HG03196 (cell line): ENCODE measurements around the gene TEP1.
"Not testable (repeated sequence)": the region's sequence is repeated elsewhere in the genome, so short reads cannot be mapped to it uniquely, and the experiment has no call there.

ENCODE experiments used
- ATAC-seq: cut with Tn5 transposase; IDR thresholded peaks from one replicate; pipeline ENCODE4 v1.9.1; 2021; ENCODE audit not compliant: unreplicated experiment

TEP1 gene

GRCh38 chr14:20391505-20391904, 21.8 kb downstream of the TEP1 start:
- ATAC-seq: no peak

GRCh38 chr14:20388159-20388558, 25.1 kb downstream of the TEP1 start:
- no peak for ATAC-seq

DNA sequence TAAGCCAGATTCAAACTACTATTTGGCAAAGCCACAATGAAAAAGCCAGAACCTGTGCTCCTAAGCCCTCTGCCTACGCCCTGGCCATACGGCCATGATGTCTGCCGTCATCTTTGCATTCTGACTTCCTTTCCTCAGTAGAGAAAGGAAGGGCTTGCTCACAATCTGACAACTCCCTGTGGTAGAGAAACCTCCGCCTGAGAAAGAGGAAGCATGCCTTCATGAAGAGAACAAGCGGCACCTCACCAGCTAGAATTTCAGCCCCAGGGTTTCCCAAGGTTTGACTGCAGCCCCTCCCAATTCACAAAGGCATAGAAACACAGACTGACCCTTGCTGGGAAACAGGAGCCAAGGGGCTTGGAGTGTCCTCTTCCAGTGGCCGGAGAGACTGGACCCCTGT, 25.7 kb downstream of the TEP1 start:
- ATAC-seq: no peak

DNA sequence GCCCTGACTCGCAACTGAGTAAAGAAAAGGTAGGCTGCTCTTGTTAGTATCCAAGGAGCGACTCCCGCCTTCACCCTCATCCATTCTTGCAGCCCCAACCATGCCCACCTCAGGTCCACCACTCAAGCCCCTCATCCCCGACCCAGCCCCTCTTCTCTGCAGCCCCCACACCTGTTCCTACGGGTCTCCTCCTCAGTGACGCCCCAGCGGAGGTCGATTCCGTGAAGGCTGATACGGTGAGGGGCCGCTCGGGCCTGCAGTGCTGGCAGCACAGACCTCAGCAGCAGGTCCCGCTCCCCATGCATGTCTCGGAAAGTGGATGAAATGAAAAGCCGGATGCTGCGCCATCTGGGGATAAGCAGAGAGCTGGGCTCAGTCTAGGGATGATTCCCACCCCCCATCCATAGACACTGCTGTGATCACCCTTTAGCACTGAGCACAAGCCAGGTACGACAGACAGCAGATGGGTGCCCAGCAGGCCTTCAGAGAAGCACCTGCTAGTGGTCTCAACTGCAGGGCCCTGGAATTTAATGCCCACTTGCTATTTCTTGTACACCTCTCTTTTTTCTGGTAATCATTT, 26.9 kb downstream of the TEP1 start:
- no peak for ATAC-seq

GRCh38 chr14:20384886-20385285, 28.4 kb downstream of the TEP1 start:
- ATAC-seq: no peak

- no peak for ATAC-seq
Observed at GRCh38 chr14:20384321-20384720, 29.0 kb downstream of the TEP1 start.

- no peak for ATAC-seq
Observed at GRCh38 chr14:20383636-20384035, 29.7 kb downstream of the TEP1 start.

GRCh38 chr14:20383032-20383431, 30.3 kb downstream of the TEP1 start:
- ATAC-seq: no peak

DNA sequence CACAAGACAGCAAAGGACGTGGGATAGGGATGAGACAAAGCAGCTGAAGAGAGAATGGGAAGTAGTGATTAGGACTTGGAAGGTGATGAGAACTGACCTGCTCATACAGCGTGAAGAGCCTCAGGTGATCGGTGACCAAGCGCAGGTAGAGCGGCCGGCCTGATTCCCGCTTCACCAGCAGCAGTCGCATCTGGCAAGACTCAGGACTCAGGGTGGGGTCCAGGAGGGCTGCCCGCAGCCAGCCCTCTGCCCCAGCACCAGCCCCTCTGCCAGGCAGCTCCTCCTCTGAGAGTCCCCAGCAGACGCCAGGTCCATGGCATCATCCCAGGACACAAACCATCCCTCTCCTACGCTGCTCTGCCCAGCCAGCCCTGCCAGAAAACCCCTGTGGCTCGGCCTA, 30.8 kb downstream of the TEP1 start:
- no peak for ATAC-seq

DNA sequence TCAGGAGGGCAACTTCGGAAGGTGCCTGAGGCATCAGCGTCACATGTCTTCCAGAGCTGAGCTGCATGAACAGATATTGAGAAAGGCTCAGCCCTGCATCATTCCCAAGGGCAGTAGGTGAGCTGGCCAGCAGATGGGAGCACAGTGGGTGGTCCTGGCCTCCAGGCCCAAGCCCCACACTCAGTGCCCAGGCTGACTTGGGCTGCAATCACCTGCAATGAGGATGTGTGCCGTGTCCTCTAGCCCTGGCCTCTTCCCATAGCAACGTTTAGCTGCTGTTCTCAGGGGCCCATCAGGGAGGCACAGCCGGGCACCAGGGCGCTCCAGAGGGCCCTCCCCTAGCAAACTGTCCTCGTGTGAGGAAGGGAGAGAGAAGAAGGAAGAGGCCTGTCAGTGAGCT, 32.0 kb downstream of the TEP1 start:
- no peak for ATAC-seq

GRCh38 chr14:20380681-20381080, 32.6 kb downstream of the TEP1 start:
- no peak for ATAC-seq

DNA sequence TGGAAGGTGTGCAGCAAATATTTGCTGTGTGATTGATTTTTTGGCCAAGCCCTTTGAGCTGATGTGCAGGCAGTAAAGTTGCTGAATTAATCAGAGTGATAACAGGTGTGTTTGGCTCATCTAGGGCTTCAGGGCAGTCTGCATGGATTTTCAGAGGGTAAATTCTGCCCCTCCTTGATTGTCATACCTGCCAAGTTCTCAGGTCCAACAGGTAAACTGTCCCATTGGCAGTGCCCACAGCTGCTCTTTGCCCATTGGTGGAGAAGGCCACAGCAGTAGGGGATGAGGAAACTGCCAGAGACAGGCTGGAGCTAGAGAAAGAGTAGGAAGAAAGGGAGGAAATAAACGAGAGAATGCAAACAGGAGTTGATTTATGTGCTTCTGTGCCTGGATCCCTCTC, 33.6 kb downstream of the TEP1 start:
- ATAC-seq: no peak

- no peak for ATAC-seq
Observed at GRCh38 chr14:20377171-20377570, 36.1 kb downstream of the TEP1 start.

DNA sequence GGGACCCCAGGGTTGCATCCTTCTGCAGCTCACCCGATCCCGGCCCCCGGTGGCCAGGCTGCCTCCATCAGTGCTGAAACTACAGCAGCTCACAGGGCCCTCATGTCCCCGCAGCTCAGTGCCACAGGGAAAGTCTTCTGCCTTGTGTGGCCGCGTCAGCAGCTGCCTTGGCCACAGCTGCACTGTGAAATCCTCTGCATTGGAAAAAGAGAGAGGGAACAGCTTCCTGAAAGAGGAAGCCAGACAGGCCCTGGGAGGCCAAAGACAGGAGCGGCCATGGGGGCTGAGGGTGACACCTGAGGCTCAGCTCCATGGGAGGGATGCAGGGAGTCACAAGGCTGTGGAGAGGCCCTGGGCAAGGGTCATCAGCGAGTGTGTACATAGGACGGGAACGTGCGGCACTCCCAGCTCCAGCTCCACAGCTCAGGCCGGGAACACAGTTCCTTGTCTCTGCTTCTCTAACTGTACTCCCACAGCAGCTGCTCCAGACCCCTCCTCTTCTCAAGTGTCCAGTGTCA, 37.2 kb downstream of the TEP1 start:
- ATAC-seq: no peak

DNA sequence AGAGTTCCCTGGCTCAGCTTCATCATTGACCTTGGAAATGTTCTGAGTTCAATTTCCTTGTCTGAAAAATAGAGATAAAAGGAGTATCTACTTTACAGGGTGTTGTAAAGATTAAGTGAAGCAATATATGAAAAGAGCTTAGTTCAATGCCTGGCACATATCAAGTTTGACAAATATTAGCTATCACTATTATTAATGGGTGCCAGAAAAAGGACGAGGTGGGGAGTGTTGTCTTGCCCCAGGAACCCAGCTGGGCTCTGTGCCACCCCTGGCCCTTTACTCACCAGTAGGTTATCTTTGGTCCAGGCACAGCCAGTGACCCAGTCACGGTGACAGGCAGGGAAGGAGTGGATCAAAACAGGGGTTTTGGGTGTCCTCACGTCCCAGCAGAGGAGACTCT, 37.8 kb downstream of the TEP1 start:
- no peak for ATAC-seq

- ATAC-seq: no peak
Observed at GRCh38 chr14:20372796-20373195, 40.5 kb downstream of the TEP1 start.

DNA sequence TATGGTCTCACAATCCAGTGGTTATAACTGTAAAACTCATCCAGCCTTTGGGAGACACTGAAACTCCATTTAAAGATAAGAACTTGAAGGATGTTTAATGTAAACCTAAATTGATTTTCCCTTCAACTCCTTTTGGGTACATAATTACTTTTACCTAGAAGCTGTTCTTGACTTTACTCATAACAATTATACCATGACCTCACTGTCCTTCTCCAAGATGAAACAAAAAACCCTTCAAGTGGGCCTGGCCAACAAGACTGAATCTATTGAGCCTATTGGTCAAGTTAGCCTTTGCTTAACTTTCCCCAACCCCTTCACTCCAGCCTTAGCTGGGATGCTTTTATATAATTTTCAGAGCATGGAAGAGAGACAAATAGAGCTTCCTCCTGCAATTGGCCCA, 47.4 kb downstream of the TEP1 start:
- ATAC-seq: no peak

DNA sequence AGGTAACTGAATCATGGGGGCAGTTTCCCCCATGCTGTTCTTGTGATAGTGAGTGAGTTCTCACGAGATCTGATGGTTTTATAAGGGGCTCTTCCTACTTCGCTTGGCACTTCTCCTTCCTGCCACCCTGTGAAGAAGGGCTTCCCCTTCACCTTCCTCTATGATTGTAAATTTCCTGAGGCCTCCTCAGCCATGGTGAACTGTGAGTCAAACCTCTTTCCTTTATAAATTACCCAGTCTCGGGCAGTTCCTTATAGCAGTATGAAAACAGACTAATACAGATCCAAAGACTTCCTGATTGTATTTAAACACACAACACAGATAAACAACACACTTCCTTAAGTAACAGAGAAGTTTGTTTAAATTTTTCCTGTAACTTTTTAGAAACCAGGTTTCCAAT, 54.8 kb downstream of the TEP1 start:
- not testable (repeated sequence) for ATAC-seq

- ATAC-seq: no peak
Observed at GRCh38 chr14:20356422-20356821, 56.9 kb downstream of the TEP1 start.

DNA sequence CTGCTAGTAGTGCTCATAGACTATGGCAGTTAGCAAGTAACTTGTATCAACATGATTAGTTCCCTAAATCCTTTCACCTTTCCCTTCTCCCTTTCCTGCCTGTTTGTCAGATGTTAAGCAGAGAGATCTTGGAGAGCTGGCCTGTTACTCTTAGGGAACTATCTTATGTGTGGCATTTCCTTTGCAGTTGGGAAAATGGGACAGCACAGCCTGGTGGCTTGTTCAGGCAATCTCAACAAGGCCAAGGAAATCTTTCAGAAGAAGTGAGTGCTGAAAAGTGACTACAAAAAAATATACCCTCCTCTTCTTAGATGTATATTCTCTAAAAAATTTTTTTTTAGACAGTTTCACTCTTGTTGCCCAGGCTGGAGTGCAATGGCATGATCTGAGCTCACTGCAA, 62.4 kb downstream of the TEP1 start:
- ATAC-seq: no peak

- ATAC-seq: no peak
Observed at GRCh38 chr14:20350282-20350681, 63.0 kb downstream of the TEP1 start.

DNA sequence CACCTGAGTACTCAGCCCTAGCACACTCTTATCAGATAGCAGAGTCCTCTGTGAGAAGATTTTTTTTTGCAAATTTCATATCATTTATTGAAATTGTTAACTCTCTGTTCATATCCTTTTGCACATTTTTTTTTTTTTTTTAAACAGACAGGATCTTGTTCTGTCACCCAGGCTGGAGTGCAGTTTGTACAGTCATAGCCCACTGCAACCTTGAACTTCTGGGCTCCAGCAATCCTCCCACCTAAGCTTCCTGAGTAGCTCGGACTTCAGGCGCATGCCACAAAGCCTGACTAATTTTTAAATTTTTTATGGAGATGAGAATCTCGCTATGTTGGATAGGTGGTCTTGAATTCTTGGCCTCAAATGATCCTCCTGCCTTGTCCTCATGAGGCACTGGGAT, 65.6 kb downstream of the TEP1 start:
- ATAC-seq: no peak

DNA sequence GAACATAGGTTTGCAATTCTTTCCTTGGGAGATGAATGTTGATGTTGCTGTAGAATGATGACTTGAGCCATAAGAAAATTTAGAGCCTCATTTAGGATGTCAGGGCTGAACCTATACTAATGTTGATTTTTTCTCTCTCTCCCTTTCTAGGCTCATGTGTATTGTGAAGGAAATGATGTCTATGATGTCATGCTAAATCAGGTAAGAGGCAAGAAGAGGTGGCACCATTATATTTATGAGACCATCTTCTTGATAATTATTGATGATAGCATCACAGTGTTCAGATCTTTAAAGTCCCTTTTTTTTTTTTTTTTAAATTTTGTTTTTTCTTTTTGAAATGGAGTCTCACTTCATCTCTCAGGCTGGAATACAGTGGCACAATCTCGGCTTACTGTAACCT, 66.6 kb downstream of the TEP1 start:
- ATAC-seq: no peak
